Liver (tissue), 3 donors: ENCODE results near the gene TMEM101.

Source experiments
- RAD21 ChIP-seq, 2 donors: IDR thresholded peaks; 2 replicates each; pipeline ENCODE4 v1.6.1; 2016; ENCODE audit warnings: antibody characterized with exemption in 2 of 2, mild to moderate bottlenecking in 2 of 2
- YY1 ChIP-seq: IDR thresholded peaks from 2 replicates; pipeline ENCODE4 v1.6.1; 2016; ENCODE audit warnings: antibody characterized with exemption, mild to moderate bottlenecking
- TF ChIP-seq, protein P1 (sequence below): fragments of 150-350 bp; IDR thresholded peaks from 2 replicates; pipeline ENCODE4 v1.5.1; 2017; ENCODE audit warnings: improper control_type of control experiment, low read depth, low read length; ENCODE audit not compliant: missing input control
- TF ChIP-seq, protein P2 (sequence below): IDR thresholded peaks from 2 replicates; pipeline ENCODE4 v1.6.1; 2016; ENCODE audit warnings: antibody characterized with exemption
- donor health status: healthy.
- donor health status: healthy.

DNA sequence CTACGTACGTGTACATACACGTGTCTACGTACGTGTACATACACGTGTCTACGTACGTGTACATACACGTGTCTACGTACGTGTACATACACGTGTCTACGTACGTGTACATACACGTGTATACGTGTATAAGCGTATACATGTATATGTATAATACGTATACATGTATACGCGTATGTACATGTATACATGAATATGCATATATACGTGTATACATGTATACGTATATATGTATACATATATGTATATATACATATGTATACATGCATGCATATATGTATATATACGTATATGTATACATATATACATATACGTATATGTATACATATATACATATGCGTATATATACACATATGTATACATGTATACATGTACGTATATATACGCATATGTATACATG is 38.9 kb downstream of the TMEM101 start:
- TF ChIP-seq, protein P1, sequence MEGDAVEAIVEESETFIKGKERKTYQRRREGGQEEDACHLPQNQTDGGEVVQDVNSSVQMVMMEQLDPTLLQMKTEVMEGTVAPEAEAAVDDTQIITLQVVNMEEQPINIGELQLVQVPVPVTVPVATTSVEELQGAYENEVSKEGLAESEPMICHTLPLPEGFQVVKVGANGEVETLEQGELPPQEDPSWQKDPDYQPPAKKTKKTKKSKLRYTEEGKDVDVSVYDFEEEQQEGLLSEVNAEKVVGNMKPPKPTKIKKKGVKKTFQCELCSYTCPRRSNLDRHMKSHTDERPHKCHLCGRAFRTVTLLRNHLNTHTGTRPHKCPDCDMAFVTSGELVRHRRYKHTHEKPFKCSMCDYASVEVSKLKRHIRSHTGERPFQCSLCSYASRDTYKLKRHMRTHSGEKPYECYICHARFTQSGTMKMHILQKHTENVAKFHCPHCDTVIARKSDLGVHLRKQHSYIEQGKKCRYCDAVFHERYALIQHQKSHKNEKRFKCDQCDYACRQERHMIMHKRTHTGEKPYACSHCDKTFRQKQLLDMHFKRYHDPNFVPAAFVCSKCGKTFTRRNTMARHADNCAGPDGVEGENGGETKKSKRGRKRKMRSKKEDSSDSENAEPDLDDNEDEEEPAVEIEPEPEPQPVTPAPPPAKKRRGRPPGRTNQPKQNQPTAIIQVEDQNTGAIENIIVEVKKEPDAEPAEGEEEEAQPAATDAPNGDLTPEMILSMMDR, result no peak
- no peak for TF ChIP-seq YY1
- TF ChIP-seq RAD21 (IDR thresholded peaks at IDR 0.05), result no peak
- TF ChIP-seq, protein P2, sequence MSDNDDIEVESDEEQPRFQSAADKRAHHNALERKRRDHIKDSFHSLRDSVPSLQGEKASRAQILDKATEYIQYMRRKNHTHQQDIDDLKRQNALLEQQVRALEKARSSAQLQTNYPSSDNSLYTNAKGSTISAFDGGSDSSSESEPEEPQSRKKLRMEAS, result no peak
